Common myeloid progenitor, CD34-positive (primary cell): ENCODE results near the gene PCLO.

ENCODE experiments used
- CTCF ChIA-PET: fragments of 350-600 bp; sonication (Branson Sonifier 250); formaldehyde crosslinking; loops from one replicate; lab custom pipeline; 2021; ENCODE audit warnings: antibody characterized with exemption; lab: Charles Lee
- POLR2A ChIA-PET: fragments of 350-600 bp; sonication (Branson Sonifier 250); formaldehyde crosslinking; loops from one replicate; lab custom pipeline; 2021; ENCODE audit warnings: antibody characterized with exemption; lab: Charles Lee
- DNase-seq, 3 donors: peaks; one replicate each; pipeline versions ENCODE4 v3.0.0 to v3.0.0-alpha.2; 2013
- H3K27ac ChIP-seq, 2 experiments: 1 replicate in 1 of 2; 2 replicates in 1 of 2; pipeline ENCODE4 v1.7.0; 2013; ENCODE audit warnings: inconsistent platforms in 2 of 2, low read length in 2 of 2, mild to moderate bottlenecking in 2 of 2, low read depth in 1 of 2, moderate library complexity in 1 of 2; ENCODE audit not compliant: severe bottlenecking in 2 of 2, insufficient read depth in 1 of 2, poor library complexity in 1 of 2
- H3K27me3 ChIP-seq, 5 experiments: replicated peaks in 2 of 5; 1 replicate in 3 of 5; 2 replicates in 2 of 5; pipeline versions ENCODE4 v1.6.1 to v1.7.0; 2013; ENCODE audit warnings: low read length in 4 of 5, mild to moderate bottlenecking in 2 of 5, moderate library complexity in 2 of 5, inconsistent platforms in 1 of 5; ENCODE audit not compliant: insufficient read depth in 5 of 5, control insufficient read depth in 4 of 5
- H3K36me3 ChIP-seq, 4 experiments: 1 replicate in 2 of 4; 2 replicates in 2 of 4; pipeline versions ENCODE4 v1.6.1 to v1.7.0; 2013; ENCODE audit warnings: low read length in 3 of 4, control low read depth in 1 of 4, mild to moderate bottlenecking in 1 of 4; ENCODE audit not compliant: control insufficient read depth in 4 of 4, insufficient read depth in 4 of 4
- H3K4me1 ChIP-seq, 4 experiments: 1 replicate in 3 of 4; 2 replicates in 1 of 4; pipeline versions ENCODE4 v1.6.1 to v1.7.1; 2013; ENCODE audit warnings: low read length in 3 of 4, mild to moderate bottlenecking in 3 of 4, control low read depth in 1 of 4, inconsistent platforms in 1 of 4, moderate library complexity in 1 of 4; ENCODE audit not compliant: control insufficient read depth in 4 of 4, insufficient read depth in 4 of 4; ENCODE audit errors: control extremely low read depth in 1 of 4
- H3K4me3 ChIP-seq, 7 experiments: 1 replicate in 4 of 7; 2 replicates in 3 of 7; pipeline versions ENCODE4 v1.5.1 to v1.7.0; 2013; ENCODE audit warnings: mild to moderate bottlenecking in 7 of 7, low read length in 6 of 7, moderate library complexity in 6 of 7, inconsistent platforms in 2 of 7, low read depth in 2 of 7, control low read depth in 1 of 7; ENCODE audit not compliant: insufficient read depth in 4 of 7, control insufficient read depth in 1 of 7; ENCODE audit errors: extremely low read depth in 1 of 7
- H3K9me3 ChIP-seq, 5 experiments: 1 replicate in 4 of 5; 2 replicates in 1 of 5; pipeline versions ENCODE4 v1.6.1 to v1.7.1; 2013; ENCODE audit warnings: low read length in 4 of 5, mild to moderate bottlenecking in 2 of 5, inconsistent platforms in 1 of 5, low read depth in 1 of 5, moderate library complexity in 1 of 5; ENCODE audit not compliant: control insufficient read depth in 4 of 5, insufficient read depth in 2 of 5; ENCODE audit errors: control extremely low read depth in 1 of 5
- WGBS: methylation state at CpG from one replicate; pipeline ENCODE4 v1.1.5; 2013; ENCODE audit not compliant: insufficient coverage; 5-methylcytosine and 5-hydroxymethylcytosine counted together

Gene PCLO

DNA sequence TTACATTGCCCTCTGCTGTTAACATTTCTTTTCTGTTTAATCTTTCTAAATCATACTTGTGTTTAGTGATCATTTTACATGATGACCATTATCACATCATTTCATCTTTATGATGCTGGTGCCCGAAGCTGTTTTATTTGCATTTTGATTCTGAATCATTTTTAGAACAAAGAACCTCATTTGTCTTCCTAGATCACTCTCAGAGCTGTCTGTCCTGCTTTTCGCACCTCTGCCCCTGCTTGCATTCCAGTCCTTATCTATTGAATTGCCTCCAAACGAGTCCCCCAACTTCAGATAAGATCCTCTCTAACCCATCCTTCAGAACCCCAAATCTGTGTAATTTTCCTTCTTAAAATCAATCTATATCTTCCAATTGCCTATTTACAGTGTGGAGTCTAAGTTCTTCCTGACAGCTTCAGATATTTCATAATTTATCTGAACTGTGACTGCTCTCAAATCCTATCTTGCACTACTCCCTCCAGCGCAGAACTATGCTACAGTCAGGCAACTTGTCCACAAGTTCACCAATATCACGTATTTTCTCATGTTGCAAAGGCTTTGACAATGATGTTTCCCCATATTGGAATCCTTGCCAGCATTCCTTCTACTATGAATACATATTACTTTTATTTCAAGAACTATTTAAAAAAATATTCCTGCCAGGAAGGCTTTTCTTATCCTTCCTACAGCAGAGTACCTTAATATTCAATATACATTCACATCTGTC is 372.6 kb downstream of the PCLO start:
- CTCF ChIA-PET, result no interaction called here
- Histone ChIP-seq H3K9me3 (no peaks in the 10 kb centered on the region), H3K36me3 (no peaks in the 10 kb centered on the region), H3K27ac (no peak overlapping the region), H3K27me3 (no peaks in the 10 kb centered on the region), H3K4me3 (no peak overlapping the region), H3K4me1 (no peaks in the 10 kb centered on the region)
- POLR2A ChIA-PET, result no interaction called here
- no peak for DNase-seq
- WGBS, result 78% methylated on average over 5 of the region's 5 CpGs

- Histone ChIP-seq H3K4me1 (no peaks in the 10 kb centered on the region), H3K4me3 (no peak overlapping the region), H3K9me3 (no peaks in the 10 kb centered on the region), H3K27ac (no peak overlapping the region), H3K27me3 (no peaks in the 10 kb centered on the region), H3K36me3 (no peaks in the 10 kb centered on the region)
- POLR2A ChIA-PET, result no interaction called here
- WGBS, result no CpG with 5 or more reads among the region's 1 CpG
- CTCF ChIA-PET, result no interaction called here
- DNase-seq, result no peak
Measured at GRCh38 chr7:82778021-82778420, 384.7 kb downstream of the PCLO start.

DNA sequence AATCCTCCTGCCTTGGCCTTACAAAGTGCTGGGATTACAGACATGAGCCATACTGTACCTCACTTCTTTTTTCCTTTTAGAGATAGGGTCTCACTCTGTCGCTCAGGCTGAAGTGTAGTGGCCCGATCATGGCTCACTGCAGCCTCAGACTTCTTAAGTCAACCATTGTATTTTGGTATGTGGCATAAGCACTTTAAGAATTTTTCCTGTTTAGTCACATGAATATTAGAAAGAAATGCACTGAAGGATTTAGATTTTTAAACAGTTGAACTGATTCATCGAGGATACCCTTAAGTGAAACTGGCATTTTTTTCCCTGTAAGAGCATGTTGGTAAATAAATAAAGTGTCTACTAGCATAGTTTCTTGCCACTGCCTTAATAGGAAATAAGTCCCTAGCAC is 399.8 kb downstream of the PCLO start:
- H3K36me3 ChIP-seq, result no peaks in the 10 kb centered on the region
- no peaks in the 10 kb centered on the region for H3K9me3 ChIP-seq
- no peaks in the 10 kb centered on the region for H3K4me1 ChIP-seq
- CTCF ChIA-PET, result no interaction called here
- no peaks in the 10 kb centered on the region for H3K27me3 ChIP-seq
- no peak overlapping the region for H3K27ac ChIP-seq
- H3K4me3 ChIP-seq, result no peak overlapping the region
- POLR2A ChIA-PET, result no interaction called here
- no CpG with 5 or more reads among the region's 3 CpGs for WGBS
- no peak for DNase-seq

DNA sequence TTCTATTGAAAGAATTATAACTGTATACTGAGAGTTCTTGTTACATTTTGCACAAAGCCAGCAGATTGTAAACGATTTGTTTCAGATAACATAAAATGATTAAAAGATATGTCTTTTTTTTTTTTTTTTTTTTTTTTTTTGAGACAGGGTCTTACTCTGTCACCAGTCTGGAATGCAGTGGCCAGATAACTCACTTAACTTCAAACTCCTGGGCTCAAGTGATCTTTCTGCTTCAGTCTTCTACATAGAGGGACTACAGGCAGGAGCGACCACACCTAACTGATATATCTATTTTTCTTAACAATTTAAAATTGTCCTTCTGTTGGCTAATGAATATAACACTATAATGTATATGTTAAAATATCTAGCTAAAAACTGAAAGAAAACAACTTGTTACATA is 401.9 kb downstream of the PCLO start:
- H3K4me3 ChIP-seq, result no peak overlapping the region
- H3K9me3 ChIP-seq, result no peaks in the 10 kb centered on the region
- no peak for DNase-seq
- H3K4me1 ChIP-seq, result no peaks in the 10 kb centered on the region
- WGBS, result no CpG with 5 or more reads among the region's 2 CpGs
- H3K36me3 ChIP-seq, result no peaks in the 10 kb centered on the region
- H3K27ac ChIP-seq, result no peak overlapping the region
- POLR2A ChIA-PET, result no interaction called here
- H3K27me3 ChIP-seq, result no peaks in the 10 kb centered on the region
- CTCF ChIA-PET, result no interaction called here

DNA sequence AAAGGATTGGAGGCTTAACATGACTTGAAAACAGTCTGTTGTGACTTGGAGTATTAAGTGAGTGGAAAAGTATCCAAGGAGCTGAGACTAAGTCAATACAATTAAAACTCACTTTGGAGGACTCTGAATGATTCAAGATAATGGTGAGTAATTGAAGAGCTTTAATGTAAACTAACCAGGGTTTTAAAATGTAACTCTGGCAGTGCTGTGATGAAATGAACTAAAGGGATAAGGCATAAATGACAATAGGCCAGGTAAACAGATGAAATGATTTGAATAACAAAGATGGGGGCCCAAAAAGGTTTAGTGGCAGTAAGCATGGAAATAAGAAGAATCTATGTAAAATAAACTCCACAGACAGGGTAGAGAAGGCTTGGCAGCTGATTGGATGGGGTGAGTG is 402.6 kb downstream of the PCLO start:
- no peak overlapping the region for H3K27ac ChIP-seq
- no peaks in the 10 kb centered on the region for H3K9me3 ChIP-seq
- no peak overlapping the region for H3K4me3 ChIP-seq
- no peak for DNase-seq
- no peaks in the 10 kb centered on the region for H3K4me1 ChIP-seq
- ChIA-PET POLR2A (no interaction called here), CTCF (no interaction called here)
- no peaks in the 10 kb centered on the region for H3K27me3 ChIP-seq
- no peaks in the 10 kb centered on the region for H3K36me3 ChIP-seq

DNA sequence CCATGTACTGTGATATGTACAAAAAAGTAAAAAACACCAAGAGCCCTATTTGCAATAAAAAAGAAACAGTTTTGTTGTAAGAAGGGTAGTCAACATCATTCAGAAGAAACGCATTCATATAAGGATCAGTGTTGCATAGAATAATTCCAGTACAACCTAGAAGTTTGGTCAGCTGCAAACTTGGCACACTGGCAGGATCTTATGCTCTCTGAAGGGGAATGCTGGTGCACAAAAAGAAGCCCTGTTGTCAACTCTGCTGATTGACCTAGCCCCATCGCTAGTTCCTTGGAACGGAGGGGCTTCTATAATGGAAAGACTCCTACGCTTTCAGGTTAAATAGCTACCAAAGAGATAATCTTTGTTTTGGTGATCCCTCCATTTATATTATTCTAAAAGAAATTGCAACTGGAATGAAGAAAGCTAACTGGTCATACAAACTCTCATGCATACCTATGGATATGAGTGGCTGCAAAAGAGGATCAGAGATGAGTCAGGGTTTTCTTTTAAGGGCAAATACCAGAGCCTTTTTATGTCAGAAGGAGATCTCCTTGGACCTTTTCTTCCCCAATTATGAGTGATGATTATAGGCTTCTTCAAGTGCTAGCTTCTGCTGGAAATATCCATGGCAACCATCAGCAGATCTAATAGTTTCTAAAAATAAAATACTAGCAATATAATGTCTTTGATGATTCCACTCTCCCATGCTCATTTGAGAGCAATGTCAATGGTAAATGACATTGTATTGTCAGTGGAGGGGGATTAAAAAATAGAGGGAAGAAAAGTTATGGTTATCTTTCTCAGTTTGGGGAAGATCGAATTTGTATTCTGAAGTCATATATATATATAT is 406.8 kb downstream of the PCLO start:
- Histone ChIP-seq H3K9me3 (no peaks in the 10 kb centered on the region), H3K27ac (no peak overlapping the region), H3K27me3 (no peaks in the 10 kb centered on the region), H3K4me1 (no peaks in the 10 kb centered on the region), H3K36me3 (no peaks in the 10 kb centered on the region), H3K4me3 (no peak overlapping the region)
- WGBS, result 100% methylated on average over 1 of the region's 5 CpGs
- DNase-seq, result no peak
- POLR2A ChIA-PET, result no interaction called here
- CTCF ChIA-PET, result no interaction called here

DNA sequence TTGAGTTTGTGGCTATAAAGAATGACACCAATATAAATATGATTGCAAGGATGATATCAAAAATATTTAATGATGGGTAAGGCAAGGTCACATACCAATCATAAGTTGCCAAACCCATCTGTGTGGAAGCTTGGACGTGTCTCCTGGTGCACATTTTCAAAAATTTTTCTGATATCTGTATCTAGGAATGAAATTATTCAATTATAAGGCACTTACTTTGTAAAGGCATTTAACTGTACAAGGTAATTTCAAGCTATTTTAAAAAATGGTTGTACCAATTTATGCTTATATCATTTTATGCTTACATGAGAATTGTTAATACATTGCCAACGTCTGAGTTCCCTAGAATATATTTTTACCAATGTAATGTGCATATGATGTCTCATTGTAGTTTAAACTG is 412.7 kb downstream of the PCLO start:
- H3K27me3 ChIP-seq, result no peaks in the 10 kb centered on the region
- WGBS, result no CpG with 5 or more reads among the region's 2 CpGs
- CTCF ChIA-PET, result no interaction called here

More for the DNA sequence above, 412.7 kb downstream of the PCLO start:
- Histone ChIP-seq H3K4me3 (no peak overlapping the region), H3K4me1 (no peaks in the 10 kb centered on the region), H3K27ac (no peak overlapping the region), H3K9me3 (no peaks in the 10 kb centered on the region), H3K36me3 (no peaks in the 10 kb centered on the region)
- POLR2A ChIA-PET, result no interaction called here
- DNase-seq, result no peak
